Measurements from ENCODE around the gene HCAR3.

- TF ChIP-seq HMGXB4 (CRISPR knock-in tag; IDR thresholded peaks at IDR 0.05; ENCODE audit: borderline replicate concordance in 1 of 2, low read depth in 1 of 2), result no peak
- TF ChIP-seq PLRG1 (conservative IDR thresholded peaks at IDR 0.05), result no peak
- TF ChIP-seq ARID3A (IDR thresholded peaks at IDR 0.05; ENCODE audit: low read depth, low read length), result no peak
- TF ChIP-seq USF2 (IDR thresholded peaks at IDR 0.05; ENCODE audit: low read depth, low read length), result no peak
- no peak for TF ChIP-seq USF2 (CRISPR knock-in tag; IDR thresholded peaks at IDR 0.05; ENCODE audit: borderline replicate concordance)
- TF ChIP-seq ZNF660 (CRISPR knock-in tag; IDR thresholded peaks at IDR 0.05; ENCODE audit: borderline replicate concordance, low read depth), result no peak
- TF ChIP-seq ZBTB1 (CRISPR knock-in tag; IDR thresholded peaks at IDR 0.05; ENCODE audit: borderline replicate concordance), result no peak
- TF ChIP-seq PCBP1 (IDR thresholded peaks at IDR 0.05; ENCODE audit: borderline replicate concordance, low read depth, low read length), result no peak
Observed at GRCh38 chr12:122732170-122732569, 15.6 kb upstream of the HCAR3 start.
